Activated naive CD8-positive, alpha-beta T cell treated with anti-CD3 and anti-CD28 coated beads for 36 hours (primary cell): ENCODE measurements around the gene GLTP. TPM values are rescaled to one million over a fixed set of nuclear protein-coding genes. Genes with fewer than 3 reads are reported as not detected.
"Not testable (repeated sequence)": the region's sequence is repeated elsewhere in the genome, so short reads cannot be mapped to it uniquely, and the experiment has no call there.

Experiments used
- DNase-seq: peaks from one replicate; pipeline ENCODE4 v3.0.0; 2021
- H3K27ac Mint-ChIP-seq: one replicate; pipeline ENCODE4 v1.8.0; 2022; ENCODE audit warnings: mild to moderate bottlenecking, moderate library complexity, mixed read lengths
- H3K27me3 Mint-ChIP-seq: one replicate; pipeline ENCODE4 v1.8.0; 2022; ENCODE audit warnings: mild to moderate bottlenecking, mixed read lengths
- H3K36me3 Mint-ChIP-seq: one replicate; pipeline ENCODE4 v1.8.0; 2021; ENCODE audit warnings: mild to moderate bottlenecking, mixed read lengths
- H3K4me1 Mint-ChIP-seq: one replicate; pipeline ENCODE4 v1.8.0; 2021; ENCODE audit warnings: mixed read lengths
- H3K4me3 Mint-ChIP-seq: one replicate; pipeline ENCODE4 v1.8.0; 2022; ENCODE audit warnings: mild to moderate bottlenecking, moderate library complexity, mixed read lengths
- H3K9me3 Mint-ChIP-seq: one replicate; pipeline ENCODE4 v1.8.0; 2022; ENCODE audit warnings: mixed read lengths
- total RNA-seq, 2 experiments: library from RNA; stranded (reverse); gene quantifications; one replicate each; pipeline ENCODE4 v1.2.3, GENCODE V29; 2021

The GLTP gene
- total RNA-seq = 10 to 100 TPM; 31.5 to 32.4 TPM

GRCh38 chr12:109880043-109880931, at the start of gene GLTP:
TSS of gene GLTP (minus strand) at chr12:109880541. CDS start at chr12:109880374, 167 bp downstream.
- DNase-seq = peak; percentile 97
- no peaks in the 10 kb centered on the region for H3K36me3 Mint-ChIP-seq
- peak within 1 kb of the TSS; percentile 87 for H3K27ac Mint-ChIP-seq
- no peaks in the 10 kb centered on the region for H3K27me3 Mint-ChIP-seq
- H3K4me3 Mint-ChIP-seq = peak within 1 kb of the TSS; percentile 99
- H3K4me1 Mint-ChIP-seq = peaks cover 24% of the 10 kb centered on the region
- H3K9me3 Mint-ChIP-seq = no peaks in the 10 kb centered on the region

GRCh38 chr12:109929326-109929725, 49.0 kb upstream of the GLTP start:
- H3K27me3 Mint-ChIP-seq, H3K27ac Mint-ChIP-seq, H3K4me3 Mint-ChIP-seq, H3K4me1 Mint-ChIP-seq, DNase-seq, H3K9me3 Mint-ChIP-seq: not testable (repeated sequence)
- peaks cover 10% of the 10 kb centered on the region for H3K36me3 Mint-ChIP-seq

DNA sequence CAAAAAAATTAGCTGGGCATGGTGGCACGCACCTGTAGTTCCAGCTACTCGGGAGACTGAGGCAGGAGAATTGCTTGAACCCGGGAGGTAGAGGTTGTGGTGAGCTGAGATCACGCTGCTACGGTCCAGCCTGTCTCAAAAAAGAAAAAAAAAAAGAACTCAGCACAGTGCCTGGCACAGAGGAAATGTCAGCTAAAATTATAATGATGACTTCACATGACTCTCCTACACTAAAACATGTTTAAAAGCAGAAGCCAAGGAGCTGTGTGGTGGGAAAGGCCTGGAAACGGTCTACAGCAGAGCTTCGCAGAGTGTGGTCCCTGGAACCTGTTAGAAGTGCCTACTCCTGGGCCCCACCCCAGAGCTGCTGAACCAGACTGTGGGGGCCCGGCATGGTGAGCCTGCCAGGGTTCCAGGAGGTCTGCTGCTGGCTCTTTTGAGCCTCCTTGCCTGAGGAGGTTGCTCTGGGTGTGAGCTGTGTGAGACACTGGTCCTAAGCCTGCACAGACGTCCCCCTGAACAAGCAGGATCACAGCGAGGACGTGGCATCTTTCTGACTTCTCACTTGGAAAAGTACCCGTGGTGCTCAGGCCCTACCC, 47.8 kb upstream of the GLTP start:
- Mint-ChIP-seq H3K9me3 (no peaks in the 10 kb centered on the region), H3K27ac (no peak overlapping the region), H3K4me3 (no peak overlapping the region), H3K36me3 (peaks cover 4% of the 10 kb centered on the region), H3K27me3 (no peaks in the 10 kb centered on the region), H3K4me1 (no peaks in the 10 kb centered on the region)
- no peak for DNase-seq

- Mint-ChIP-seq H3K9me3 (no peaks in the 10 kb centered on the region), H3K27me3 (no peaks in the 10 kb centered on the region), H3K36me3 (peaks cover 4% of the 10 kb centered on the region), H3K4me3 (no peak overlapping the region), H3K4me1 (no peaks in the 10 kb centered on the region), H3K27ac (peak overlapping the region; percentile 10)
- peak; percentile 26 for DNase-seq
Measured at GRCh38 chr12:109927622-109928021, 47.3 kb upstream of the GLTP start.

DNA sequence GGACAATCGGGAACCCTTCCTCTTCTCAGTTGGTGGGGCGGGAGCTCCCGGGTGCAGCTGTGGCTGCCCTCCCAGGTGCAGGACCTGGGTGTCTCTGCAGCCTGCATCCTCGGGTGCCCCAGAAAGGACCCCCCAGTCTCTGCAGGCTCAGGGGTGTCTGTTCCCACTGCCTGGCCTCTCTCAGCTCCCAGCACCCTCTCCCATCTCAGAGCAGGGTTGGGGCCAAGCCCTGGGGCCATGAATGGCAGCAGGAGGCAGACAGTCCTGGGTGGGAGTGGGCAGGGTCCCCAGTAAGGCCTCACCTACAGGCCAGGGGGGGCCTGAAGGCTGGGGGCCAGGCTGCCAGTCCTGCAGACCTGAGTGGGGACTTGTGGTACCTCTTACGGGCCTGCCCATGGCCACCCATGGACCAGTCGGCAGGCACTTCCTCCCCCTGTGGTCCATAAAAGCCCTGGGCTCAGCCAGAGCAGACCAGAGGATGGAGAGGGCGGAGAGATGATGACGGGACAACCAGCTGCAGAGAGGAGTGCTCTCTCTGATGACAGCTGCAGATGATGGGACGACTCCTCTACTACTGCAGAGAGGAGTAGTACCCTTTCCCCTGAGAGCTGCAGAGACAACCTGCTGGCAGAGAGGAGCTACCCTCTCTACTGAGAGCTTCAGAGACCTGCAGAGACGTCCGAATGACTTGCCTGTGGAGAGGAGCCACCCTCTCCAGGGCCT, 46.3 kb upstream of the GLTP start:
- no peaks in the 10 kb centered on the region for H3K4me1 Mint-ChIP-seq
- H3K27ac Mint-ChIP-seq = no peak overlapping the region
- H3K27me3 Mint-ChIP-seq = no peaks in the 10 kb centered on the region
- no peak for DNase-seq
- H3K36me3 Mint-ChIP-seq = peaks cover 4% of the 10 kb centered on the region
- no peaks in the 10 kb centered on the region for H3K9me3 Mint-ChIP-seq
- H3K4me3 Mint-ChIP-seq = no peak overlapping the region

DNA sequence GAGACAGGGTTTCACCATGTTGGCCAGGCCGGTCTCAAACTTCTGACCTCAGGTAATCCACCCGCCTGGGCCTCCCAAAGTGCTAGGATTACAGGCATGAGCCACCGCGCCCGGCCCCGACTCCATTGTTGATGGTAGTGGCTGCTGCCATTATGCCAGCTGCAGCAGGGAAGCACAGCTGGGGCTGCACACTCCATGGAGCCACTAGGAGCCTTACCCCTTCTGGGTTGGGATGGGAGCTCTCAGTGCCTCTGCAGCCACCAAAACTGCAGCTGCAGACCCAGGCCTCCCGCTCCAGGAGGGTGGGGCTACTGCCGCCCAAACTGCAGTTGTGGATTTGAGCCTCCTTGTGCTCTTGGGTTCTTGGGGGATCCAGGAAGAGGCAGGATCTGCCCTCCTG, 45.7 kb upstream of the GLTP start:
- Mint-ChIP-seq H3K27ac (no peak overlapping the region), H3K36me3 (peaks cover 6% of the 10 kb centered on the region), H3K4me3 (no peak overlapping the region), H3K9me3 (no peaks in the 10 kb centered on the region), H3K27me3 (no peaks in the 10 kb centered on the region), H3K4me1 (no peaks in the 10 kb centered on the region)
- no peak for DNase-seq

DNA sequence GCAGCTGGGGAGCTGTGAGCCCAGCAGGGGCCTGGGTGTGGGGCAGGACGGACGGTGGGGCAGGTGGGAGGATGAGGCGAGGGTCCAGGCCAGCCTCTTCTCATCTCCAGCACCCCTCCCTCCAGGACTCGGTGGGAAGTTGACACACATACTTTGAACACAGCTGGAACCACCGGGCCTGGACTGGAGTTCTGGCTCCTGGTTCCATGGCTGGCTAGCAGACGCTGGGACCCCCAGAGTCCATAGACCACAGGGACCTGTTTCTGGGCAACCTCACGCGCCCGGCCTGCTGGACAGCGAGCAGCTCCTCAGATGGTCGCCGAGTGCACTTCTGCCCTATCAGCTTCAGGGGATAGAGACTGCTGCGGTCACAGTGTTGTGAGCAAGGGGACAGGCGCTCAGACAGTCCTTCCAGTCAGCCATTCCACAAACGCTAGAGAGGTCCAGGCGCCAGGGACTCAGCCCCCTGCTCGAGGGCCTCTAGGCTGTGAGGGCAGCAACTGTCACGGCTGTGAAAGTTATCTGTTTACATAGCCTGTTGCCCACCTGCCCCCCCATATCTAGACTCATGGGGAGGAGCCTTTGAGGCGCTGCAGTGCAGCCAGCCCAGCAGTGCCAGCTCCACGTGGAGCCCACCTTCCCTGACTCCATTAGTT, 45.0 kb upstream of the GLTP start:
- Mint-ChIP-seq H3K4me3 (no peak overlapping the region), H3K36me3 (peaks cover 8% of the 10 kb centered on the region), H3K9me3 (no peaks in the 10 kb centered on the region), H3K27me3 (no peaks in the 10 kb centered on the region), H3K27ac (no peak overlapping the region), H3K4me1 (no peaks in the 10 kb centered on the region)
- no peak for DNase-seq

- no peaks in the 10 kb centered on the region for H3K4me1 Mint-ChIP-seq
- no peaks in the 10 kb centered on the region for H3K9me3 Mint-ChIP-seq
- no peak for DNase-seq
- H3K27me3 Mint-ChIP-seq = no peaks in the 10 kb centered on the region
- H3K36me3 Mint-ChIP-seq = peaks cover 8% of the 10 kb centered on the region
- no peak overlapping the region for H3K27ac Mint-ChIP-seq
- H3K4me3 Mint-ChIP-seq = no peak overlapping the region
Measured at GRCh38 chr12:109923481-109924245, 43.3 kb upstream of the GLTP start.

- H3K9me3 Mint-ChIP-seq = no peaks in the 10 kb centered on the region
Measured at GRCh38 chr12:109923038-109923437, 42.7 kb upstream of the GLTP start.

GRCh38 chr12:109921982-109922381, 41.6 kb upstream of the GLTP start:
- H3K4me1 Mint-ChIP-seq = no peaks in the 10 kb centered on the region
- peaks cover 7% of the 10 kb centered on the region for H3K36me3 Mint-ChIP-seq
- H3K4me3 Mint-ChIP-seq = no peak overlapping the region
- no peaks in the 10 kb centered on the region for H3K9me3 Mint-ChIP-seq
- H3K27me3 Mint-ChIP-seq = no peaks in the 10 kb centered on the region
- no peak overlapping the region for H3K27ac Mint-ChIP-seq
- DNase-seq = no peak

More at GRCh38 chr12:109923038-109923437, 42.7 kb upstream of the GLTP start:
- Mint-ChIP-seq H3K36me3 (peaks cover 8% of the 10 kb centered on the region), H3K4me1 (no peaks in the 10 kb centered on the region), H3K27me3 (no peaks in the 10 kb centered on the region), H3K27ac (no peak overlapping the region), H3K4me3 (no peak overlapping the region)
- no peak for DNase-seq

- Mint-ChIP-seq H3K36me3 (peaks cover 13% of the 10 kb centered on the region), H3K27ac (no peak overlapping the region), H3K27me3 (no peaks in the 10 kb centered on the region), H3K4me3 (no peak overlapping the region), H3K4me1 (no peaks in the 10 kb centered on the region), H3K9me3 (no peaks in the 10 kb centered on the region)
- DNase-seq = no peak
Measured at GRCh38 chr12:109920261-109920780, 40.0 kb upstream of the GLTP start.

DNA sequence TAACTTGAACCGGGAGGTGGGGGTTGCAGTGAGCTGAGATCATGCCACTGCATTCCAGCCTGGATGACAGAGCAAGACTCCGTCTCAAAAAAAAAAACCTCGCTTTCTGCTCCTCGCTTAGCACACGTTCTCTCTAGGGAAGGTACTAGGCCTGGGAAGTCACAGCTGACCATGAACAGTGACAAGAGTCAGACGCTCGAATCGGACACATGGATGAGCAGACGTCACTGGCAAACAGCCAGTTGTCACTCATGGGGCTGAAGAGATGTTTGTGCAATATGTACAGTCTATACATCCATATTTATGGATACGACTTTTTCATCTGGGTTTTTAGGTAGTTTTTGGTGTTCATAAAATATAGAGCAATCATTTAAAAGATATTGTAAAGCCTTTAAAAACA, 39.1 kb upstream of the GLTP start:
- Mint-ChIP-seq H3K27me3 (no peaks in the 10 kb centered on the region), H3K4me1 (no peaks in the 10 kb centered on the region), H3K27ac (no peak overlapping the region), H3K36me3 (peaks cover 13% of the 10 kb centered on the region), H3K4me3 (no peak overlapping the region), H3K9me3 (no peaks in the 10 kb centered on the region)
- DNase-seq = no peak

GRCh38 chr12:109916045-109916444, 35.7 kb upstream of the GLTP start:
- no peak overlapping the region for H3K27ac Mint-ChIP-seq
- H3K36me3 Mint-ChIP-seq = peaks cover 13% of the 10 kb centered on the region
- H3K27me3 Mint-ChIP-seq = no peaks in the 10 kb centered on the region
- H3K4me1 Mint-ChIP-seq = no peaks in the 10 kb centered on the region
- no peak overlapping the region for H3K4me3 Mint-ChIP-seq
- H3K9me3 Mint-ChIP-seq = no peaks in the 10 kb centered on the region
- no peak for DNase-seq
